Glutamatergic neuron (in vitro differentiated cells): Measurements from ENCODE around the gene KIAA0753. TPM values are rescaled to one million over a fixed set of nuclear protein-coding genes. Genes with fewer than 3 reads are reported as not detected.

ENCODE experiments used
- DNase-seq: peaks from one replicate; pipeline ENCODE4 v3.0.0; 2022
- H3K27ac Mint-ChIP-seq: one replicate; pipeline ENCODE4 v1.8.0; 2020; ENCODE audit warnings: mild to moderate bottlenecking, mixed read lengths, inconsistent platforms; ENCODE audit not compliant: unreplicated experiment
- H3K27me3 Mint-ChIP-seq: one replicate; pipeline ENCODE4 v1.8.0; 2020; ENCODE audit warnings: mild to moderate bottlenecking, moderate library complexity, mixed read lengths, inconsistent platforms; ENCODE audit not compliant: unreplicated experiment
- H3K36me3 Mint-ChIP-seq: one replicate; pipeline ENCODE4 v1.8.0; 2020; ENCODE audit warnings: mild to moderate bottlenecking, mixed read lengths, inconsistent platforms; ENCODE audit not compliant: unreplicated experiment
- H3K4me1 Mint-ChIP-seq: one replicate; pipeline ENCODE4 v1.8.0; 2020; ENCODE audit warnings: mild to moderate bottlenecking, low read depth, mixed read lengths, inconsistent platforms; ENCODE audit not compliant: unreplicated experiment
- H3K4me3 Mint-ChIP-seq: one replicate; pipeline ENCODE4 v1.8.0; 2020; ENCODE audit warnings: mild to moderate bottlenecking, mixed read lengths, inconsistent platforms; ENCODE audit not compliant: unreplicated experiment
- H3K9me3 Mint-ChIP-seq: one replicate; pipeline ENCODE4 v1.8.0; 2020; ENCODE audit warnings: mild to moderate bottlenecking, moderate library complexity, mixed read lengths, inconsistent platforms; ENCODE audit not compliant: unreplicated experiment
- total RNA-seq: library from RNA; stranded (reverse); fragmentation: NEBNext Ultra II Directional; extraction: Animal tissue kit (Norgen Biotek cat#: 25700); gene quantifications from one replicate; pipeline ENCODE4 v1.2.1, GENCODE V29; 2021; ENCODE audit not compliant: unreplicated experiment
- TF ChIP-seq, protein P1 (sequence below): fragments of 200-600 bp; sonication (generic); IDR thresholded peaks from one replicate; pipeline ENCODE4 v1.5.0; 2021; ENCODE audit not compliant: partially characterized antibody, unreplicated experiment

KIAA0753 gene
- total RNA-seq, 1 donor from 2014 or later: 25.6 TPM

DNA sequence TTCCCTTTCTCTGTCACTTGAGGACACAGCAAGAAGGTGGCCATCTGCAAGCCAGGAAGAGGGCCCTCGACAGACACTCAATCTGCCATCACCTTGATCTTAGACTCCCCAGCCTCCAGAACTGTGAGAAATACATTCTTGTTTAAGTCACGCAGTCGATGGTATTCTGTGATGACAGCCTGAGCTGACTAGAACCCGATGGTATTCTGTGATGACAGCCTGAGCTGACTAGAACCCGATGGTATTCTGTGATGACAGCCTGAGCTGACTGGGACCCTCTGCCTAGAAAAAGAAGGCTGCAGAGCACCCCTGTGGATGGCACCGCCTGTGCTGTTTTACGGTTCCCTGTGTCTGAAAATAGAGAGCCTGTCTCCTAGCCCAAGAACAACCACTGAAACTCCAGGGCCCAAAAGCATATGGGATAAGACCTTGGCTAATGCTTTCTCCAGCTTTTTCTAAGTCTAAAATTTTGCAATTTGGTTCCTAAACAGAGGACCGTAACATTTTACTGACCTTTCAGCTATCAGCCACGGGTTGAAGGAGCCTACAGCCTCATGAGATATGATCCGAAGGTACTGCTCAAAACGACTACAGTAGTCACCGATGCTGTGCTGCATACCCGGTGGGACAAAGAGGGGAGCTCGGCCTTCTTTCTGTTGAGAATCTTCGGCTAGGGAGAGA is 51.1 kb downstream of the KIAA0753 start:
- H3K4me3 Mint-ChIP-seq: no peak overlapping the region
- TF ChIP-seq, protein P1, sequence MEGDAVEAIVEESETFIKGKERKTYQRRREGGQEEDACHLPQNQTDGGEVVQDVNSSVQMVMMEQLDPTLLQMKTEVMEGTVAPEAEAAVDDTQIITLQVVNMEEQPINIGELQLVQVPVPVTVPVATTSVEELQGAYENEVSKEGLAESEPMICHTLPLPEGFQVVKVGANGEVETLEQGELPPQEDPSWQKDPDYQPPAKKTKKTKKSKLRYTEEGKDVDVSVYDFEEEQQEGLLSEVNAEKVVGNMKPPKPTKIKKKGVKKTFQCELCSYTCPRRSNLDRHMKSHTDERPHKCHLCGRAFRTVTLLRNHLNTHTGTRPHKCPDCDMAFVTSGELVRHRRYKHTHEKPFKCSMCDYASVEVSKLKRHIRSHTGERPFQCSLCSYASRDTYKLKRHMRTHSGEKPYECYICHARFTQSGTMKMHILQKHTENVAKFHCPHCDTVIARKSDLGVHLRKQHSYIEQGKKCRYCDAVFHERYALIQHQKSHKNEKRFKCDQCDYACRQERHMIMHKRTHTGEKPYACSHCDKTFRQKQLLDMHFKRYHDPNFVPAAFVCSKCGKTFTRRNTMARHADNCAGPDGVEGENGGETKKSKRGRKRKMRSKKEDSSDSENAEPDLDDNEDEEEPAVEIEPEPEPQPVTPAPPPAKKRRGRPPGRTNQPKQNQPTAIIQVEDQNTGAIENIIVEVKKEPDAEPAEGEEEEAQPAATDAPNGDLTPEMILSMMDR: no peak

DNA sequence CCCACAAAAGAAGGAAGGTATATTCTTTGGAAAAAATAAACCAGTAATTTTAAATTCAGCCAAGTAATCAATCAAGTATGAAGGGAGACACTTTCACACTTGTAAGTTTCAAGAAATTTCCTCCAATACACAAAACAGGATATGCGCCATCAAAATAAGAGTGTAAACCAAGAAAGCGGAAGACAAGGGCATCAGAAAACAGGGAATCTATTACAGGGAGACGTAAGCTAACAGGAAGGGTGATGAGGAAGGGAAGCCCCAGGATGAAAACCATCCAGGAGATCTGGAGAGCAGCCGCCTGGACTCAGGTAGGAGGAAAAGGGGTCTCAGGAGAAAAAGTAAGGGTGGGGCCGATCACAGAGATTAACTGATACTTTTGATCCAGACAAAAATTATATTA is 52.3 kb downstream of the KIAA0753 start:
- DNase-seq: no peak
- TF ChIP-seq, protein P1: no peak
- peaks cover 28% of the 10 kb centered on the region for H3K36me3 Mint-ChIP-seq
- peaks cover 2% of the 10 kb centered on the region for H3K9me3 Mint-ChIP-seq
- H3K27ac Mint-ChIP-seq: no peak overlapping the region
- no peaks in the 10 kb centered on the region for H3K4me1 Mint-ChIP-seq
- no peak overlapping the region for H3K4me3 Mint-ChIP-seq
- H3K27me3 Mint-ChIP-seq: no peaks in the 10 kb centered on the region

More for the DNA sequence above, 51.1 kb downstream of the KIAA0753 start:
- no peaks in the 10 kb centered on the region for H3K9me3 Mint-ChIP-seq
- no peaks in the 10 kb centered on the region for H3K4me1 Mint-ChIP-seq
- no peak for DNase-seq
- H3K36me3 Mint-ChIP-seq: peaks cover 16% of the 10 kb centered on the region
- no peaks in the 10 kb centered on the region for H3K27me3 Mint-ChIP-seq
- no peak overlapping the region for H3K27ac Mint-ChIP-seq

DNA sequence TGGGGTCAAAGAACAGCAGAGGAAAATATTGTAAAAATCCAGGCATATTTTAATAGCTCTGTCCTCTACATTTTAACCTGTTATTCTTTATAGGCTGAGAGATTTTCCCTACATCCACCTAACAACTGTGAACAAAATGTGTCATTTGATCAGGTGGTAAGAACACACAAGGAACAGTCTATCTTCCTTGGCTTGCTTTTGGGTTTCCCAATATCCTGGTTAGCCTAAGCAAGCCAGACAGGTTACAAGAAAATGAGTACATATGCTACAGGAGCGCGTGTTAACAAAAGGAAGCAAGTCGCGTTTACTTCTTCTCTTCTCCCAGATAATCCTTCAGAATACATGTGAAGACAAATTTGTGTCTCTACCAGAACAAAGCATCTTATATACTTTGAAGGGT is 53.2 kb downstream of the KIAA0753 start:
- no peak overlapping the region for H3K27ac Mint-ChIP-seq
- DNase-seq: no peak
- H3K27me3 Mint-ChIP-seq: no peaks in the 10 kb centered on the region
- H3K4me3 Mint-ChIP-seq: no peak overlapping the region
- H3K36me3 Mint-ChIP-seq: peaks cover 37% of the 10 kb centered on the region
- TF ChIP-seq, protein P1: no peak
- H3K4me1 Mint-ChIP-seq: no peaks in the 10 kb centered on the region
- peaks cover 7% of the 10 kb centered on the region for H3K9me3 Mint-ChIP-seq

DNA sequence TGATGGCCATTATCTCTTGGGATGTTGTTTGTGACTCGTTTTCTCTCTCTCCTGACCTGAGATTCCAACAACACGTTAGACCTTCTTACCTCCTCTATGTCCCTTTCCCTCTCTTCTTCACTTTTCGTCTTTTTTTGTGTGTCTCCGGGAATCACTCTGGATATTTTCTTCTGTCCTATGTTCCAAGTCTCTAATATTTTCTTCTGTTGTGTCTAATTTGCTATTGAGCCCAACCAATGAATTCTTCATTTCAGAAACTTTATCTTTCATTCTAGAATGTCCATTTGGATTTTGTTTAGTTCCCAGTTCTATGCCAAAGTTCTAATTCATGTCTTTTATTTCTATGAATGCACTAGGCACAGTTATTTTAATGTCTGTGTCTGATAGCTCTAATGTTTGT is 57.1 kb downstream of the KIAA0753 start:
- H3K36me3 Mint-ChIP-seq: peaks cover 47% of the 10 kb centered on the region
- no peak for DNase-seq

DNA sequence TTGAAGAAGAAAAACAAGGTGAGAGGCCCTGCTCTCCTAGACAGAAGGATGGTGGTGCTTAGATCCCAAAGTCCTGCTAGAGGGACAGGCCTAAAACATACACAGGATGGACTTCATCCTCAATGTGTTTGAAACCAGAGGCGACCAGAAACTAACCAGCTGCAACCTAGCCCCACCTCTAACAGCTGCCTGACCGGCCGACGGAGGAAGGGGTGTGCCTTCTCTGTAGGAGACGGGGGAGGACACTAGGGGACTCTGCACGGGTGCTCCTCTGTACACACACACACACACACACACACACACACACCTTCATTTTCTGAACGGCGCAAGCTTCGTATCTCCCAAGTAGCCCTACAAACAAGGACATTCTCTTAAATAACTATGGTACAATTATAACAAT is 59.9 kb downstream of the KIAA0753 start:
- Mint-ChIP-seq H3K4me3 (no peak overlapping the region), H3K27ac (no peak overlapping the region), H3K36me3 (peaks cover 43% of the 10 kb centered on the region), H3K9me3 (peaks cover 10% of the 10 kb centered on the region), H3K27me3 (no peaks in the 10 kb centered on the region), H3K4me1 (peaks cover 7% of the 10 kb centered on the region)
- DNase-seq: no peak
- TF ChIP-seq, protein P1: no peak

More for the DNA sequence above, 57.1 kb downstream of the KIAA0753 start:
- TF ChIP-seq, protein P1: no peak
- H3K4me3 Mint-ChIP-seq: no peak overlapping the region
- no peak overlapping the region for H3K27ac Mint-ChIP-seq
- H3K27me3 Mint-ChIP-seq: no peaks in the 10 kb centered on the region
- H3K9me3 Mint-ChIP-seq: peaks cover 7% of the 10 kb centered on the region
- H3K4me1 Mint-ChIP-seq: peaks cover 4% of the 10 kb centered on the region
